Activated T-cell treated with anti-CD3 and anti-CD28 coated beads, Interleukin-2, amount 50 U/mL, for 4 hours (primary cell): ENCODE measurements around the gene PCSK9. TPM values are rescaled to one million over a fixed set of nuclear protein-coding genes. Genes with fewer than 3 reads are reported as not detected.

Source experiments
- ATAC-seq, 2 donors: fragments of 200-7000 bp; cut with Tn5 transposase; one replicate each; pipeline ENCODE4 v1.10.0; 2021
- DNase-seq: peaks from one replicate; pipeline ENCODE4 v3.0.0-alpha.2; 2020
- H3K27me3 Mint-ChIP-seq: one replicate; pipeline ENCODE4 v1.8.0; 2021; ENCODE audit warnings: low read depth, mixed read lengths
- H3K36me3 Mint-ChIP-seq: one replicate; pipeline ENCODE4 v1.8.0; 2022; ENCODE audit warnings: mixed read lengths; ENCODE audit not compliant: insufficient read depth
- H3K4me1 Mint-ChIP-seq: one replicate; pipeline ENCODE4 v1.8.0; 2021; ENCODE audit warnings: low read depth, mixed read lengths
- H3K4me3 Mint-ChIP-seq: one replicate; pipeline ENCODE4 v1.8.0; 2021; ENCODE audit warnings: mild to moderate bottlenecking, moderate library complexity, mixed read lengths
- H3K9me3 Mint-ChIP-seq: one replicate; pipeline ENCODE4 v1.8.0; 2021; ENCODE audit warnings: mixed read lengths
- total RNA-seq, 3 donors: library from RNA; stranded (reverse); gene quantifications; one replicate each; pipeline ENCODE4 v1.2.1, GENCODE V29; 2021

The PCSK9 gene
- total RNA-seq, 3 donors from 2014 or later: 0.05 to 0.10 (median 0.08) TPM

- no peaks in the 10 kb centered on the region for H3K36me3 Mint-ChIP-seq
- no peak for DNase-seq
- no peaks in the 10 kb centered on the region for H3K9me3 Mint-ChIP-seq
- no peak overlapping the region for H3K4me3 Mint-ChIP-seq
- ATAC-seq: no peak
- H3K27me3 Mint-ChIP-seq: no peaks in the 10 kb centered on the region
- no peaks in the 10 kb centered on the region for H3K4me1 Mint-ChIP-seq
Measured at GRCh38 chr1:55055084-55055882, 15.9 kb downstream of the PCSK9 start.

GRCh38 chr1:55055951-55056631 is 16.7 kb downstream of the PCSK9 start:
- H3K36me3 Mint-ChIP-seq: no peaks in the 10 kb centered on the region
- H3K4me3 Mint-ChIP-seq: no peak overlapping the region
- DNase-seq (no peak), ATAC-seq (no peak)
- no peaks in the 10 kb centered on the region for H3K27me3 Mint-ChIP-seq
- H3K4me1 Mint-ChIP-seq: no peaks in the 10 kb centered on the region
- H3K9me3 Mint-ChIP-seq: no peaks in the 10 kb centered on the region

GRCh38 chr1:55056632-55056992 is 17.3 kb downstream of the PCSK9 start:
- no peaks in the 10 kb centered on the region for H3K36me3 Mint-ChIP-seq
- no peak overlapping the region for H3K4me3 Mint-ChIP-seq
- DNase-seq (no peak), ATAC-seq (no peak)
- H3K27me3 Mint-ChIP-seq: no peaks in the 10 kb centered on the region
- H3K9me3 Mint-ChIP-seq: no peaks in the 10 kb centered on the region
- no peaks in the 10 kb centered on the region for H3K4me1 Mint-ChIP-seq

- no peaks in the 10 kb centered on the region for H3K27me3 Mint-ChIP-seq
- DNase-seq: no peak
- no peak overlapping the region for H3K4me3 Mint-ChIP-seq
- no peaks in the 10 kb centered on the region for H3K36me3 Mint-ChIP-seq
- no peaks in the 10 kb centered on the region for H3K4me1 Mint-ChIP-seq
- no peaks in the 10 kb centered on the region for H3K9me3 Mint-ChIP-seq
- no peak for ATAC-seq
Measured at GRCh38 chr1:55057270-55057955, 18.1 kb downstream of the PCSK9 start.

- ATAC-seq: no peak
- no peak for DNase-seq
- Mint-ChIP-seq H3K4me1 (no peaks in the 10 kb centered on the region), H3K9me3 (no peaks in the 10 kb centered on the region), H3K36me3 (no peaks in the 10 kb centered on the region), H3K27me3 (no peaks in the 10 kb centered on the region), H3K4me3 (no peak overlapping the region)
Measured at GRCh38 chr1:55057956-55058298, 18.6 kb downstream of the PCSK9 start.

GRCh38 chr1:55059302-55060132 is 20.2 kb downstream of the PCSK9 start:
- Mint-ChIP-seq H3K4me3 (no peak overlapping the region), H3K9me3 (no peaks in the 10 kb centered on the region), H3K4me1 (no peaks in the 10 kb centered on the region), H3K27me3 (no peaks in the 10 kb centered on the region), H3K36me3 (no peaks in the 10 kb centered on the region)
- DNase-seq: no peak
- ATAC-seq: no peak

GRCh38 chr1:55060133-55060999 is 21.0 kb downstream of the PCSK9 start:
- Mint-ChIP-seq H3K36me3 (no peaks in the 10 kb centered on the region), H3K27me3 (no peaks in the 10 kb centered on the region), H3K9me3 (no peaks in the 10 kb centered on the region), H3K4me1 (no peaks in the 10 kb centered on the region), H3K4me3 (no peak overlapping the region)
- ATAC-seq: peak; percentile 73 to 83
- DNase-seq: no peak

GRCh38 chr1:55061000-55061705 is 21.8 kb downstream of the PCSK9 start:
- no peaks in the 10 kb centered on the region for H3K36me3 Mint-ChIP-seq
- DNase-seq (no peak), ATAC-seq (no peak)
- H3K4me1 Mint-ChIP-seq: no peaks in the 10 kb centered on the region
- no peaks in the 10 kb centered on the region for H3K9me3 Mint-ChIP-seq
- H3K27me3 Mint-ChIP-seq: no peaks in the 10 kb centered on the region
- no peak overlapping the region for H3K4me3 Mint-ChIP-seq

- DNase-seq: no peak
- no peak overlapping the region for H3K4me3 Mint-ChIP-seq
- ATAC-seq: no peak
- H3K27me3 Mint-ChIP-seq: no peaks in the 10 kb centered on the region
- no peaks in the 10 kb centered on the region for H3K4me1 Mint-ChIP-seq
- peaks cover 5% of the 10 kb centered on the region for H3K36me3 Mint-ChIP-seq
- no peaks in the 10 kb centered on the region for H3K9me3 Mint-ChIP-seq
Measured at GRCh38 chr1:55061706-55062321, 22.5 kb downstream of the PCSK9 start.

GRCh38 chr1:55062801-55063576 is 23.6 kb downstream of the PCSK9 start:
- Mint-ChIP-seq H3K4me1 (no peaks in the 10 kb centered on the region), H3K4me3 (no peak overlapping the region), H3K9me3 (no peaks in the 10 kb centered on the region), H3K27me3 (no peaks in the 10 kb centered on the region), H3K36me3 (peaks cover 13% of the 10 kb centered on the region)
- DNase-seq (no peak), ATAC-seq (no peak)

GRCh38 chr1:55063577-55063942 is 24.2 kb downstream of the PCSK9 start:
- DNase-seq (no peak), ATAC-seq (no peak)
- Mint-ChIP-seq H3K9me3 (no peaks in the 10 kb centered on the region), H3K4me3 (no peak overlapping the region), H3K36me3 (peaks cover 14% of the 10 kb centered on the region), H3K4me1 (no peaks in the 10 kb centered on the region), H3K27me3 (no peaks in the 10 kb centered on the region)

GRCh38 chr1:55064071-55064581 is 24.8 kb downstream of the PCSK9 start:
- no peak overlapping the region for H3K4me3 Mint-ChIP-seq
- ATAC-seq (peak in 1 of 2 donors; percentile 31), DNase-seq (no peak)
- no peaks in the 10 kb centered on the region for H3K4me1 Mint-ChIP-seq
- H3K9me3 Mint-ChIP-seq: no peaks in the 10 kb centered on the region
- peaks cover 20% of the 10 kb centered on the region for H3K36me3 Mint-ChIP-seq
- no peaks in the 10 kb centered on the region for H3K27me3 Mint-ChIP-seq
